ENCODE data around the gene DELE1. TPM values are rescaled to one million over a fixed set of nuclear protein-coding genes. Genes with fewer than 3 reads are reported as not detected.

Gene DELE1
- total RNA-seq, 1 donor from 2014 or later, result 50.6 TPM

DNA sequence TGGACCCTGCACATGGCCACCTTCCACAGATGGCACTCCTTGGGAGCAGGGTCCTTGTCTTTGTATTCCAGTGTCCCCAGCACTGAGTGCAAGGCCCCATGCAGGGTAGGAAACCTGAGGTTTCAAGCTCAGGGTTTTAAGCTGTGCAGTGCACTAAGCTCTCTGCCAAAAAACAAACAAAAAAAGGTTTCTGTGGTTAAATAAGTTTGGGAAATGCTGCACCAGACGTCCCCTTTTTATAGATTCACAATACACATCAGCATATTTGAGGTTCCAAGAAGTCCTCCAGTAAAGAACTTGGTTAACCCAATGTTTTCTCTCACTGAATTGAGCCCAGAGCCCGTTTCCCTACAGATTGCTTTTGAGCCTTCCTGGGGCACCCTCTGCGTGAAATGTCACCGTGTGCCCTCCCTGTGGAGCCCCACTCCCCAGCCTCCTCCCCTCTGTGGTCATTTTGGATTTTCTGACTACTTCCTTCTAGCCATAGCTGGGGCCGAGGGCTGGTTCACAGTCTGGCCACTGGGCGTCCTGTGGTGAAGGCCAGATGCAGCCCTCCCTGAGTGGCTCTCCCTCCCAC, 17.1 kb downstream of the DELE1 start:
- no peak overlapping the region for H3K4me3 ChIP-seq (ENCODE audit: low read depth, low read length)
- TF ChIP-seq, protein P1, sequence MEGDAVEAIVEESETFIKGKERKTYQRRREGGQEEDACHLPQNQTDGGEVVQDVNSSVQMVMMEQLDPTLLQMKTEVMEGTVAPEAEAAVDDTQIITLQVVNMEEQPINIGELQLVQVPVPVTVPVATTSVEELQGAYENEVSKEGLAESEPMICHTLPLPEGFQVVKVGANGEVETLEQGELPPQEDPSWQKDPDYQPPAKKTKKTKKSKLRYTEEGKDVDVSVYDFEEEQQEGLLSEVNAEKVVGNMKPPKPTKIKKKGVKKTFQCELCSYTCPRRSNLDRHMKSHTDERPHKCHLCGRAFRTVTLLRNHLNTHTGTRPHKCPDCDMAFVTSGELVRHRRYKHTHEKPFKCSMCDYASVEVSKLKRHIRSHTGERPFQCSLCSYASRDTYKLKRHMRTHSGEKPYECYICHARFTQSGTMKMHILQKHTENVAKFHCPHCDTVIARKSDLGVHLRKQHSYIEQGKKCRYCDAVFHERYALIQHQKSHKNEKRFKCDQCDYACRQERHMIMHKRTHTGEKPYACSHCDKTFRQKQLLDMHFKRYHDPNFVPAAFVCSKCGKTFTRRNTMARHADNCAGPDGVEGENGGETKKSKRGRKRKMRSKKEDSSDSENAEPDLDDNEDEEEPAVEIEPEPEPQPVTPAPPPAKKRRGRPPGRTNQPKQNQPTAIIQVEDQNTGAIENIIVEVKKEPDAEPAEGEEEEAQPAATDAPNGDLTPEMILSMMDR (conservative IDR thresholded peaks at IDR 0.05; ENCODE audit: low read depth, low read length), result no peak
- DNase-seq (ENCODE audit: low read depth), result no peak

DNA sequence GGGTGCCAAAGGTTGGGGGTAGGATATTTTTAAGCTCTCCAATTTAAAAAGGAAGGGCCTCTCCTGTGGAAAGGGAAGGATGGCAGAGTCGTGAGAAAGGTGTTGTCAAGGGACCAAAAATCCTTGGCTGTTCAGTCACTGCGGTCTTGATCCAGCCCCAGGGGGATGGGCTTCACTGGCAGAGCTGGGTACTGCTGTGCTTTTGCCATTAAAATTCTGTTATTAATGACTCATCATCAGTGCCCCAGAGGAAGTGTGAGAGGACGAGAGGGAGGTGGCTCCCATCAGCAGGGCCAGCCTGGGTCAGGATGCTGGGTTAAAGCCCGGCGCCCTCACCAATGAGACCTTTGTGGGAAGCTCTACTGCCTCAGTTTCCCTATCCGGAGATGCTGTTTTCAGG, 17.6 kb downstream of the DELE1 start:
- H3K4me3 ChIP-seq (ENCODE audit: low read depth, low read length), result no peak overlapping the region
- TF ChIP-seq, protein P1 (conservative IDR thresholded peaks at IDR 0.05; ENCODE audit: low read depth, low read length), result no peak
- DNase-seq (ENCODE audit: low read depth), result no peak

DNA sequence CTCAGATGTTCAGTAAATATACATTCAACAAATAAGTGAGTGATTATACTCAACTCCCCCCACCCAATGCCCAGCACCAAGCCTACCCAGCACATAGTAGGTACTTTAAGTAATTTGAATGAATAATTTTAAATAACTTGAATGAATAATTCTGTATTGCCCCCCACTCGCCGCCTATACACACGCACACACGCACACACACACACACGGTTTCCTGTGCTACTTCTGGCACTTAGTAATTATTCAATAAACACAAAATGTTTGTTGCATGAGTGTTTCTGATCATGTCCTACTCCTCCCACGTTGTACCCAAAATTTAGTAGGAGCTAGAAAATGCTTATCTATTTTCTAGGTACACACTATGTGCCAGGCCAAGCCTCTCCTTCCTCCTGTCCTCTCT, 18.1 kb downstream of the DELE1 start:
- TF ChIP-seq, protein P1 (conservative IDR thresholded peaks at IDR 0.05; ENCODE audit: low read depth, low read length), result no peak
- no peak overlapping the region for H3K4me3 ChIP-seq (ENCODE audit: low read depth, low read length)
- no peak for DNase-seq (ENCODE audit: low read depth)

DNA sequence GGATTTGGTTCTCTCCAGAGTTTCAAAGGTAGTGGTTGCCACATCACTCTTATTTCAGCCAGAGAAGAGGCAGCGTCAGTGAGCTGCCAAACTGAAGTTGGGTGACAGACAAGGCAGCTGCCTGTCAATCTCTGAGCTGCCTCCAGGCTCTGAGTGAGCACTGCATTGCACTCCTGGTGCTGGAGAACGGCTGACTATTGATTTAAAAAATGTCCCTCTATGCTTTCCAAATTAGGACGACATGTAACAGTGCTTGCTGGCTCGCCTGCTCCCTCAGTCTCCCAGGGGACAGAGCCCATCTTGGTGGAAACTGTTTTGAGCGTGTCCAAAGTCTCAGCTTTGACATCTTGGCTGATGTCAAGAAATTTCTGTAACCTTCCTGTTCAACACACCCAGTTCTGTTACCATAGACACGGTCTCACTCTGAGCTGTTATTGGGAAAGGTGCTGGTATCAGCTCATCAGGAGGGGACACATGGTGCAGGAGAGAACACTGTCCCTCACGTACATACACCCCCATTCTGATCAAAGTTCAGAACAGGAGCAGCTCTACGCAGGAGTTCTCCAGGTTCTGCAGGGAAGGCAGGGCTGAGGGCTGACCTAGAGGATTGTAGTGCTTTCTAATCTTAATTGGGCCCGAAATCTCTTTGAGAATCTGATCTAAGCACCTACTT, 18.6 kb downstream of the DELE1 start:
- TF ChIP-seq, protein P1 (conservative IDR thresholded peaks at IDR 0.05; ENCODE audit: low read depth, low read length), result no peak
- no peak for DNase-seq (ENCODE audit: low read depth)
- H3K4me3 ChIP-seq (ENCODE audit: low read depth, low read length), result no peak overlapping the region

DNA sequence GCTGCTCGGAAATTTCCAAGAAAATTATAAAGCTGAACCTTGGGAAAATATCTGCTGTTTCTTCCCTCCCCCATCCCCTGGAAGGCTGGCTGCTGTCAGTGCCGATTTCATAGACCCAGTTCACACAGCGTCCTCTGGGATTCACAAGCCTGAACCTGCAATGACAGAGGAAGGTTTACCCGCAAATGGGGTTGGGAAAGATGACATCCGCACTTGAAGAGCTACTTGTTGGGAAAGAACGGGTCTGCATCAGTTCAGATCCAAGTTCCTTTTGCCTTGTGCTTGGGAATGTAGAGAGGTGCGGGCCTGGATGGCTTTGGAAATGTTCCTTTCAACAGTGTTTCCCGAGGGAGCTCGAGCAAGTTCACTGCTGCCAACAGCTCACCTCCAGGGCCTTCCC, 20.4 kb downstream of the DELE1 start:
- TF ChIP-seq, protein P1 (conservative IDR thresholded peaks at IDR 0.05; ENCODE audit: low read depth, low read length), result no peak
- H3K4me3 ChIP-seq (ENCODE audit: low read depth, low read length), result no peak overlapping the region
- no peak for DNase-seq (ENCODE audit: low read depth)

DNA sequence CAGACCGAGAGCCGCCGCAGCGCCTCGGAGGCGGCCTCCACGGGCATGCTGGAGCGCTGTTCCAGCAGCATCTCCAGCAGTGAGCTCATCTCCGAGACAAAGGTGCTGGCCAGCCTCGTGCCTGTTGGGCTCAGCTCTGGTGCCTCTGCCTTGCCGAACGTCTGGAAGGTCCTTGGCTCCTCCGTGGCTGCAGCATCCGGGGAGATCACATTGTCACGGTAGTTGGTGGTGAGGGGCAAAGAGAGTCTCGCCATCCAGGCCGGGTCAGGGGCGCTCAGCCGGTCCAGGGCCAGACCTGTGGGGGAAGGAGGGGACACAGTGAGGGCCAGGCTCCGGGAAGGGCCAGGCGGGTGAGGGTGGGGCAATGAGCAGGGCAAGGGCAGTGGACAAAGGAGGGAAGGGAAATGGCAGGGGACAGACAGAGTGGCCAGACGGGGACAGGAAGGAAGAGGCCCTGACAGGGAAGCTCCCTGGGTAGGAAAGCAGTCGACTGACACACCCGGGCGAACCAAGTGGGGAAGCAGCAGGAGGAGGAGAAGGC, 21.9 kb downstream of the DELE1 start:
- H3K4me3 ChIP-seq (ENCODE audit: low read depth, low read length), result no peak overlapping the region
- TF ChIP-seq, protein P1 (conservative IDR thresholded peaks at IDR 0.05; ENCODE audit: low read depth, low read length), result no peak
- DNase-seq (ENCODE audit: low read depth), result no peak

DNA sequence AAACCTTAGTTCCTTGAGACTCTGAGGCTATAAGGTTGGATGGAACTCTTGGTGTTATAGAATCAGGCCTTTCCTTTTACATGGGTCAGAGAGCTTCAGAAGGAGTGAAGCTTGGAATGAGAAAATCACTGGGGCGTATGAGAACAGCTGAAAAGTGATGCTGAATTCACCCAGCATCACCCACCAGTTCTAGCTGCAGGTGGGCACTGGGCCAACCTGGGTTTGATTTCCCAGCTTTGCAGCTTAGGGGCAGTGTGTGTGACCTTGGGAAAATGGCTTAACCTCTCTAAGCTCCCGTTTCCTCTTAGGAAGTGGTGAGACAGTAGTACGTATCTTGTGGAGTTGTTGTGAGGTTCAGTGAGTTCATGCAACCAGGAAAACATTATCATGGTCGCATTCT, 23.6 kb downstream of the DELE1 start:
- TF ChIP-seq, protein P1 (conservative IDR thresholded peaks at IDR 0.05; ENCODE audit: low read depth, low read length), result no peak
- H3K4me3 ChIP-seq (ENCODE audit: low read depth, low read length), result no peak overlapping the region
- no peak for DNase-seq (ENCODE audit: low read depth)

Measured in epithelial cell of proximal tubule (primary cell).